GM19372 (cell line): ENCODE results near the gene NOX4.
"Not testable (repeated sequence)": the region's sequence is repeated elsewhere in the genome, so short reads cannot be mapped to it uniquely, and the experiment has no call there.

ENCODE experiments used
- ATAC-seq: cut with Tn5 transposase; IDR thresholded peaks from one replicate; pipeline ENCODE4 v1.9.1; 2021; ENCODE audit warnings: mild to moderate bottlenecking, low read depth, moderate library complexity; ENCODE audit not compliant: unreplicated experiment

Gene NOX4

DNA sequence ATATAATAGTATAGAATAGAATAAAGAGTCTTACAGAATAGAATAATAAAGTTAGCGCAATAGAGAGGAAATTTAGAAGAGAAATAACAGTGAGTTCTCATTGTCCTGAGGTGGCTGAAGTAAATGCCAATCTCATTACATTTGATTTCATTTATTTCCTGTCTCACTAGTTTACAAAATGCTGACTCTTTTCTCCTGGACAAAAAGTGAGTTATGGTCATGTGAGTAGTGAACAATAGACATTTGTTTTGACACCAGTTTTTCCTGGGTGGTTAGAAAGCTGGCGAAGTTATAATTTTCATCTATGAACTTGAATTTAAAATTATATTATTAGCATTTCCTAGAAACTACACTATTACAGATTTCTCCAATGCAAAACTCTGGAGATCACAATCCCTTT lies 169.8 kb downstream of the NOX4 start:
- no peak for ATAC-seq

DNA sequence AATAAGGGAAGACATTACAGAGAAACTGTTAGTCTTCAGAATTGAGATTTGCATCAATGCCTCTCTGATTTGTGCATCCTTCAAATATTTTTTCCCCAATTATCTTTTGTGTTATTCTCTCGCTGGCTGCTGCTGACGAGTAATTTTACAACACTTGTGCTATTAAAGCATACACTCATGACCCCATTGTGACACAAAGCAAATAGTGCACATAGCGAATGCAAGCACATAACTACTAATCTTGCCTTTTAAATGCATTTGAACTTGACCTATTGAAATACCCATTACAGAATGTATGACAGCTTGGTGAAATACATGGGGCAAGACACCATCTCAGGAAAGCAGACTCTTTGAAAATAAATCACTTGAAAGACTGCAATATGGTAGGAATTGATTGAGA lies 180.6 kb downstream of the NOX4 start:
- ATAC-seq = not testable (repeated sequence)

DNA sequence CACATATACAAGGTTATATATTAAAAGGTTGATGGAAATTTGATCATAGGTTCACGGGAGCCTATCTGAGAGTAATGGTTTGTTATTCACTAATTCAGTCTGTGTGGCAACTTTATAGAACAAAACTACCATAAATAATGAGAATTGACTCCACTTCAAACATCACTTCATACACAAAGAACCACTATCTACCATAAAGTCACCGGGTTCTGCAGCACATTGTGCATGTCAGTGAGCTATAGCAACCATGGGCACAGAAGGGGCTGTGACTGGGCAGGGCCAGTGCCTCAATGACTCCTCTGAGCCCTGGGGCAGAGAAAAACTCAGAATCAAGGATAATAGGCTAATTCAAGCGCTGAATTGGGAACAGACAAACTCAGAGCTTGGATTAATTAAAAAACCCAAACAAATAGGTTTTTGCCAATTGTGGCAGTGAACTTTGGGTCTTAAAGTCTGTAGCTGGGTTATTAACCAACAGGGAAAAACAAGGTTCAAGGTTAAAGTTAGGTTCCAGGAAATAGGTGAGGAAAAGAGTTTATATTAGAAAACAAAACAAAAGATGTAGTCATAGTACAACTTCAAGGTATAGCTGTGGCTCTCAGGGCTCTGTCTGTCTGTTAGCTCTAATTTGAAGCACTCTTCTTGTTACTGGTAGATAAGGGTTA lies 181.7 kb downstream of the NOX4 start:
- not testable (repeated sequence) for ATAC-seq

DNA sequence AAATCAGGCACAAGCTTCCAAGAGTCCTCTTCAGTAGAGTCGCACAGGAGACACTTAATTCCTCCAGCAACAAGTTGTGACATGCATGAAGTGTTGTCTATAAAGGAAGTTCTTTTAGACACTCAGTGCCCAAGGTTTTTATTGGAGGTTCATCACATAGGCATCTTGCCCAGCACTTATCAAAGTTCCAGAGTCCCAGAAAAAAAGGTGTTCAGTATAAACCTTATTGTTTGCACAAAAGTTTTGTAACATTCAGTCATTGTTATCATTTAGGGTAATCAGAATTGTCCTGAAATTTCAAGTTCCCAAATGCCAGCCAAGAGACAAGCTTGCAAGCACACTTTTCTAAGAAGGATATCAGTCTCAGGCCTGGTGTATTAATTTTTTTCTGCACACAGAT lies 182.9 kb downstream of the NOX4 start:
- ATAC-seq = not testable (repeated sequence)

DNA sequence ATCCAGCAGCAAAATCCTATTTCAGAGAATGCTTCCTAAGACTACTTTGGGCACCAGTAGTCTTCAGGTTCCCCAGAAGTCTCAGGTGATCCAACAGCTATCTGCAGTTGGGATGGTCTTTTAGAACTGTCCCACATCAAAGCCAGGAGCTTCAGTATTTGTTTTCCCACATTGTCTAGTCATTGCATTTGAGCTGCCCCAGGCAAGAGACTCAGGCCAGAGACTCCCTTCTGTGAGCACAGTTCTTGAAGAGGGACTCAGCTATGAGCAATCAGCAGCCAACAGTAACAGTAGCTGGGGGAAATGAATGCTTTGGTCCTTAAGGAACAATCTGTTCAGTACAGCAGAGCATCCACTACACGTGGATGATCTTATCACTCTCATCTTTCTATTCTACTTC lies 188.1 kb downstream of the NOX4 start:
- ATAC-seq = not testable (repeated sequence)

DNA sequence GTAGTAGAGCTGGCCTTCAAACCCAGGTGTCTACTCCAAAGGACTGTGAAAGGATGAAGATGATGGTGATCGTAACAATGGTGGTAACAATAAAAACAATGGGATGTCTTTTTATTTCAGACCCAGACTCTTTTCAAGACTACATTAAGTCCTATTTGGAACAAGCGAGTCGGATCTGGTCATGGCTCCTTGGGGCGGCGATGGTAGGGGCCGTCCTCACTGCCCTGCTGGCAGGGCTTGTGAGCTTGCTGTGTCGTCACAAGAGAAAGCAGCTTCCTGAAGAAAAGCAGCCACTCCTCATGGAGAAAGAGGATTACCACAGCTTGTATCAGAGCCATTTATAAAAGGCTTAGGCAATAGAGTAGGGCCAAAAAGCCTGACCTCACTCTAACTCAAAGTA lies 196.2 kb downstream of the NOX4 start:
- not testable (repeated sequence) for ATAC-seq

DNA sequence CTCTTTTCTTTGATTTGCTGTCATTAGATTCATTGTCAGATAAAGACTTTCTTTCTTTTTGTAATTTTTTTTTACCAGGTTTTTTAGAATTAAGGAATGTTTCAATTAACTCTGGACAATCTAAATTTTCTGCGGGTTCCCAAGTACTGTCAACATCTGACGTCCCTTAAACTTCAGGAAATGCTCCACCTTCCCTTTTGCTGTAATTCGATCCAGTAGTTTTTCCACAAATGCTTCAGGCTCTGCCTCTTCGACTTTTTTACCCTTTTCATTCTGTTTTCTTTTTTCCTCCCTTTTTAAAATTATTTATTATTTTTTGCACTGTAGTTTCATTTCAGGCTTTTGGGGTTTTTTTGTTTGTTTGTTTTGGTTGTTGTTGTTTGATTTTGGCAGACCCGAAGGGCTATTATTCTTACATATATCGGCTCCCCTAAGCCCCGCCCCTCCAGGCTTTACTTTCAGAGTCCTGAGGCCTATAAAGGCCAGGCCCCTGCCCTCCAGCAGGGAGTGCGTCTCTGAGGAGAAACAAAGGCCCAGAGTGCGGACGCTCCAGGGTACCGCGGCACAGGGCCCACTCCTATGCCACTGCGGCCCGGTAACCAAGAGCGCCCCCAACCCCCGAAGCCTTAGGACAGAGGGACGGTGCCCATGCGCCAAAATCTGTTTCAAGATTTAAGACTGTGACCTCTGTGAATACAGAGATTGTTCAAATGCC lies 197.1 kb downstream of the NOX4 start:
- no peak for ATAC-seq

DNA sequence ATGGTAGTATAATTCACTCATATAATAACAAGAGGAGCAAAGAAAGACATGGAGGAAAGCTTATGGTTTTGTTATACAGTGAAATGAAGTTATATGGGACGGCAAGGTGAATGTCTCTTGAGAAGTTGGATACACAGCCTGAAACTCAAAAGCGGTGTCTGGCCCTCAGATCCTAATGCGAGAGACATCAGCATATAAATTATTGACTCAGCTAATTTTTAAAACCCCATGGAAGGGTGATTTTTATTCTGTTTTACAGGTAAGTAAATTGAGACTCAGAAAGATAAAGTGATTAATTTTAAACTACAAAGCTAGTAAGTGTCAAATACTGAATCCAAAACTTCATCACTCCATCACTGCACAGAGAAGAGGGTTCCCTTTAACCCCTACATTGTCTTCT lies 203.2 kb downstream of the NOX4 start:
- not testable (repeated sequence) for ATAC-seq

DNA sequence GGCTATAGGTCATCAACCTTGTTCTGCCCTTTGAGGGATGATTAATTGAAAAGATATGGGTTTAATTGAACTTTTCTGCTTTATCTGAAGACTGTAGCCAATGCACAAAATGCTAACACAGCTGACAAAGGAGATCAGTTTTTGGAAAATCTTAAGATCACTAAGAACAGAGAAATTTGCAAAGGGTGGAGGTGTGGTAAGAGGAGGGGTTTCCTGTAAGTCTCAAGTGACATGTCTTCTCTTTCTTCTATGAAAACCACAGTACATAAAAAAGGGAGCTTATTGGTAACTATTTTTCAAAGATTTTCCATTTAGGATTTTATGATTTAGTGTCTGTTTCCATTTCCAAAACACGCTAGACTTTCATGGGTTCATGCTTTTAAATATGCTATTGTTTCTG lies 204.6 kb downstream of the NOX4 start:
- ATAC-seq = not testable (repeated sequence)

DNA sequence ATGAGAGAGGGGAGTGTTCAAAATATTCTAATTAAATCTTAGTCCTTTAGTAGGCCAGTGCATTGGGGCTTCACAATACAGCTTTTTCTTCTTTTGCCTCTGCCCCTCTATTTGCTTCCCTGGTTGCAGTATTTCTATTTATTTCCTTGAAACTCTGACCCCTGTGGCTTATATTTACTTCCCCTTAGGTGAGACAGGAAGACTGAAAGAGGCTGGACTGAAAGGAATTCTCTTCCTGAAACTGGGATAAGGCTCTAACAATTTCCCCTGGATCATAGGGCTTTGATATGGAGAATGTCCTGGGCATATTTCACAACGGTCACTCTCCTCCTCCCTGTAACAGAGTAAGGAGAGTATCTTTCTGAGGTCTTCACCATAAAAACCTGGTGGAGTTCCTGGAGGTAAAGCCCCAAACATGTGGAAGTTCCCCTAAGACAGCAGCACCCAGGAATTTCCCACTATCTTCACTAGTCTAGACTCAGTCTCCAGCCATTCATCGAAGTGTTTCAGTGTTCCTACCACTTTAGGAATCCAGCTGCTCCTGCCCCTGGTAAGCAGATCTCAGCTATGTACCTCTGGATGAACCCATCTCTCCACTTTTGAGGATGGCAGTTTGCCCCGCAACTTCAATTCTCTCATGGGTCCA lies 210.0 kb downstream of the NOX4 start:
- not testable (repeated sequence) for ATAC-seq

DNA sequence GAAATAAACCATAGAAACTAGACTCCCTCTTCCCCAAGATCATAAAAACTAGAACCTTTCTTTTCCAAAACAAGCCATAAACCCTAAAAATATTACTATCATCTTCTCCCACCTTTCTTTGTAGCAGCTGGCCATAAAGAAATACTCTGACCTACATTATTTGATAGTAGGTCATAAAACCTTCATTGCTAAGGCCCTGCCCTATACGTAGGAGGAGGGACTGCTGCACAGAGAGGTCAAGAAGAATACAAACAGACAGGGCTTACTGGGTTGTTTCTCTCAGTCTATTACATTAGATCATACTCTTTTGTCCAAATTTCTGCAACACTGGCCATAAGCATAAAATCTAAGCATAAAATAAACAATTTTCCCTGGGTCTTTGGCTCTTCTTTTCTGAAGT lies 212.0 kb downstream of the NOX4 start:
- no peak for ATAC-seq

DNA sequence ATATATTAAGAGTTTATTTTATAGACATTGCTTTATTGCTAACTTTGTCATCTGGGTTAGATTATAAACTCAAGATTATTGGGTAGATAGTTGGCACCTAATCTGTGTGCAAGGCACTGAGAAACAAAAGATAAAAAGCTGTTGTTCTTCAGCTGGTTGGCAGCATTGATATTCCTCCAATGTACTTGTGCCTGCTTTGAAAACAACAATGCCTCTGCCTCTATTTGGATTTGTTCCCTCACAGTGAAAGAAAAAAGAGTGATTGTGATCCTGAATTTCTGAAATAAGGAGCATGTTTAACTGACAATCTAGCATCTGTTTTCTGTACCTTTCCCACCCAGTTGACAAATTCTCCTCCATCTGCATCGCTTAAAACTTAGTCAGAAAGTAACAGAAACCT lies 215.2 kb downstream of the NOX4 start:
- no peak for ATAC-seq
